Loucy (cell line): Measurements from ENCODE around the gene SPP2.

Experiments
- H2AFZ ChIP-seq: fragments of 200-600 bp; sonication (generic); 2 replicates; pipeline ENCODE4 v1.6.0; 2016; ENCODE audit warnings: antibody characterized with exemption, mild to moderate bottlenecking, low read length, moderate library complexity
- H3F3A ChIP-seq: fragments of 200-600 bp; 2 replicates; pipeline ENCODE4 v1.6.0; 2016; ENCODE audit warnings: antibody characterized with exemption, low read depth, mild to moderate bottlenecking
- H3K27me3 ChIP-seq: fragments of 200-600 bp; sonication (generic); 2 replicates; pipeline ENCODE4 v1.6.1; 2014; ENCODE audit warnings: low read length, mild to moderate bottlenecking; ENCODE audit not compliant: insufficient read depth, poor library complexity, severe bottlenecking
- H3K36me3 ChIP-seq: fragments of 200-600 bp; sonication (generic); 2 replicates; pipeline ENCODE4 v1.6.1; 2016; ENCODE audit warnings: low read length; ENCODE audit not compliant: insufficient read depth
- H3K4me1 ChIP-seq: fragments of 200-600 bp; sonication (generic); 2 replicates; pipeline ENCODE4 v1.5.1; 2014; ENCODE audit warnings: low read length, mild to moderate bottlenecking; ENCODE audit not compliant: insufficient read depth, poor library complexity, severe bottlenecking
- H3K4me2 ChIP-seq: fragments of 200-600 bp; sonication (generic); 2 replicates; pipeline ENCODE4 v1.6.0; 2014; ENCODE audit warnings: antibody characterized with exemption, low read length, low read depth, mild to moderate bottlenecking; ENCODE audit not compliant: poor library complexity, severe bottlenecking
- H3K4me3 ChIP-seq: fragments of 200-600 bp; sonication (generic); 2 replicates; pipeline ENCODE4 v1.5.1; 2014; ENCODE audit warnings: low read length, mild to moderate bottlenecking, mixed read lengths; ENCODE audit not compliant: poor library complexity, severe bottlenecking
- H3K79me2 ChIP-seq: fragments of 200-600 bp; sonication (generic); 2 replicates; pipeline ENCODE4 v1.6.1; 2014; ENCODE audit warnings: low read length; ENCODE audit not compliant: insufficient read depth
- H3K9ac ChIP-seq: fragments of 200-600 bp; sonication (generic); 2 replicates; pipeline ENCODE4 v1.6.0; 2014; ENCODE audit warnings: mild to moderate bottlenecking, low read depth, low read length, moderate library complexity; ENCODE audit not compliant: poor library complexity, severe bottlenecking
- H3K9me2 ChIP-seq: fragments of 200-600 bp; sonication (generic); replicated peaks from 2 replicates; pipeline ENCODE4 v1.6.1; 2016; ENCODE audit warnings: low read depth, low read length, mixed read lengths
- H3K9me3 ChIP-seq: fragments of 200-600 bp; sonication (generic); 2 replicates; pipeline ENCODE4 v1.6.1; 2014; ENCODE audit warnings: mild to moderate bottlenecking, antibody characterized with exemption, low read length, low read depth; ENCODE audit not compliant: insufficient read depth
- H4K20me1 ChIP-seq: fragments of 200-600 bp; sonication (generic); 2 replicates; pipeline ENCODE4 v1.6.0; 2014; ENCODE audit warnings: antibody characterized with exemption, low read length, mild to moderate bottlenecking; ENCODE audit not compliant: insufficient read depth, poor library complexity, severe bottlenecking
- EZH2phosphoT487 ChIP-seq: fragments of 200-600 bp; IDR thresholded peaks from 2 replicates; pipeline ENCODE4 v1.6.1; 2018; ENCODE audit warnings: antibody characterized with exemption, mild to moderate bottlenecking, moderate library complexity, borderline replicate concordance
- TF ChIP-seq, protein P1 (sequence below): fragments of 200-600 bp; sonication (generic); conservative IDR thresholded peaks from 2 replicates; pipeline ENCODE4 v1.5.1; 2014; ENCODE audit warnings: mild to moderate bottlenecking, antibody characterized with exemption, low read length

Gene SPP2

GRCh38 chr2:234014427-234014826 is 36.1 kb upstream of the SPP2 start:
- H3K9me3 ChIP-seq: no peaks in the 10 kb centered on the region
- no peak overlapping the region for H2AFZ ChIP-seq
- H4K20me1 ChIP-seq: no peaks in the 10 kb centered on the region
- no peaks in the 10 kb centered on the region for H3K36me3 ChIP-seq
- H3K27me3 ChIP-seq: no peaks in the 10 kb centered on the region
- H3K79me2 ChIP-seq: no peaks in the 10 kb centered on the region
- H3K4me3 ChIP-seq: no peak overlapping the region
- H3K4me2 ChIP-seq: no peak overlapping the region
- H3K9me2 ChIP-seq: no peaks in the 10 kb centered on the region
- no peaks in the 10 kb centered on the region for H3F3A ChIP-seq
- no peaks in the 10 kb centered on the region for H3K4me1 ChIP-seq
- H3K9ac ChIP-seq: no peak overlapping the region
- TF ChIP-seq EZH2phosphoT487: no peak
- TF ChIP-seq, protein P1, sequence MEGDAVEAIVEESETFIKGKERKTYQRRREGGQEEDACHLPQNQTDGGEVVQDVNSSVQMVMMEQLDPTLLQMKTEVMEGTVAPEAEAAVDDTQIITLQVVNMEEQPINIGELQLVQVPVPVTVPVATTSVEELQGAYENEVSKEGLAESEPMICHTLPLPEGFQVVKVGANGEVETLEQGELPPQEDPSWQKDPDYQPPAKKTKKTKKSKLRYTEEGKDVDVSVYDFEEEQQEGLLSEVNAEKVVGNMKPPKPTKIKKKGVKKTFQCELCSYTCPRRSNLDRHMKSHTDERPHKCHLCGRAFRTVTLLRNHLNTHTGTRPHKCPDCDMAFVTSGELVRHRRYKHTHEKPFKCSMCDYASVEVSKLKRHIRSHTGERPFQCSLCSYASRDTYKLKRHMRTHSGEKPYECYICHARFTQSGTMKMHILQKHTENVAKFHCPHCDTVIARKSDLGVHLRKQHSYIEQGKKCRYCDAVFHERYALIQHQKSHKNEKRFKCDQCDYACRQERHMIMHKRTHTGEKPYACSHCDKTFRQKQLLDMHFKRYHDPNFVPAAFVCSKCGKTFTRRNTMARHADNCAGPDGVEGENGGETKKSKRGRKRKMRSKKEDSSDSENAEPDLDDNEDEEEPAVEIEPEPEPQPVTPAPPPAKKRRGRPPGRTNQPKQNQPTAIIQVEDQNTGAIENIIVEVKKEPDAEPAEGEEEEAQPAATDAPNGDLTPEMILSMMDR: no peak

GRCh38 chr2:234015861-234016260 is 34.6 kb upstream of the SPP2 start:
- no peaks in the 10 kb centered on the region for H3K9me3 ChIP-seq
- H3K9ac ChIP-seq: no peak overlapping the region
- no peaks in the 10 kb centered on the region for H3F3A ChIP-seq
- H3K27me3 ChIP-seq: no peaks in the 10 kb centered on the region
- H3K79me2 ChIP-seq: no peaks in the 10 kb centered on the region
- H3K4me3 ChIP-seq: no peak overlapping the region
- no peak overlapping the region for H3K4me2 ChIP-seq
- H3K9me2 ChIP-seq: no peaks in the 10 kb centered on the region
- H4K20me1 ChIP-seq: no peaks in the 10 kb centered on the region
- H3K36me3 ChIP-seq: no peaks in the 10 kb centered on the region
- TF ChIP-seq, protein P1: no peak
- no peak for TF ChIP-seq EZH2phosphoT487
- no peaks in the 10 kb centered on the region for H3K4me1 ChIP-seq
- H2AFZ ChIP-seq: no peak overlapping the region

GRCh38 chr2:234019896-234020295 is 30.6 kb upstream of the SPP2 start:
- Histone ChIP-seq H3K27me3 (no peaks in the 10 kb centered on the region), H3F3A (no peaks in the 10 kb centered on the region), H3K4me2 (no peak overlapping the region), H3K9ac (no peak overlapping the region), H3K79me2 (no peaks in the 10 kb centered on the region), H4K20me1 (no peaks in the 10 kb centered on the region), H2AFZ (no peak overlapping the region), H3K36me3 (no peaks in the 10 kb centered on the region), H3K9me3 (no peaks in the 10 kb centered on the region), H3K4me1 (no peaks in the 10 kb centered on the region), H3K9me2 (no peaks in the 10 kb centered on the region), H3K4me3 (no peak overlapping the region)
- TF ChIP-seq, protein P1: no peak
- no peak for TF ChIP-seq EZH2phosphoT487
